OCI-LY1 (cell line): ENCODE results near the gene TBX18.

Source experiments
- H2AFZ ChIP-seq: fragments of 200-600 bp; sonication (generic), shearing (Covaris generic); 2 replicates; pipeline ENCODE4 v1.6.0; 2014; ENCODE audit warnings: antibody characterized with exemption, mild to moderate bottlenecking, low read length
- H3F3A ChIP-seq: fragments of 200-600 bp; sonication (generic), shearing (Covaris generic); 2 replicates; pipeline ENCODE4 v1.6.0; 2014; ENCODE audit warnings: mild to moderate bottlenecking, antibody characterized with exemption, low read length, moderate library complexity; ENCODE audit not compliant: insufficient read depth
- H3K27ac ChIP-seq: fragments of 200-600 bp; sonication (generic); 2 replicates; pipeline ENCODE4 v1.5.1; 2014; ENCODE audit warnings: low read length, mixed run types, mild to moderate bottlenecking, low read depth; ENCODE audit not compliant: poor library complexity, severe bottlenecking
- H3K27me3 ChIP-seq: fragments of 200-600 bp; sonication (generic); 2 replicates; pipeline ENCODE4 v1.6.0; 2014; ENCODE audit warnings: antibody characterized with exemption, mild to moderate bottlenecking, low read length, moderate library complexity; ENCODE audit not compliant: insufficient read depth
- H3K36me3 ChIP-seq: fragments of 200-600 bp; sonication (generic); 2 replicates; pipeline ENCODE4 v1.6.1; 2014; ENCODE audit warnings: mild to moderate bottlenecking, antibody characterized with exemption, low read length, moderate library complexity, mixed read lengths; ENCODE audit not compliant: insufficient read depth
- H3K4me1 ChIP-seq: fragments of 200-600 bp; sonication (generic); 2 replicates; pipeline ENCODE4 v1.5.1; 2014; ENCODE audit warnings: mild to moderate bottlenecking, low read length, moderate library complexity; ENCODE audit not compliant: insufficient read depth, severe bottlenecking
- H3K4me2 ChIP-seq: fragments of 200-600 bp; sonication (generic), shearing (Covaris generic); 2 replicates; pipeline ENCODE4 v1.6.1; 2014; ENCODE audit warnings: low read length
- H3K4me3 ChIP-seq: fragments of 200-600 bp; sonication (generic); 2 replicates; pipeline ENCODE4 v1.5.1; 2014; ENCODE audit warnings: low read length, low read depth, mild to moderate bottlenecking, mixed read lengths; ENCODE audit not compliant: poor library complexity, severe bottlenecking
- H3K79me2 ChIP-seq: fragments of 200-600 bp; shearing (Covaris generic); 2 replicates; pipeline ENCODE4 v1.6.1; 2016; ENCODE audit warnings: mixed run types, low read length, mixed read lengths; ENCODE audit not compliant: insufficient read depth
- H3K9ac ChIP-seq: fragments of 200-600 bp; sonication (generic), shearing (Covaris generic); 2 replicates; pipeline ENCODE4 v1.6.1; 2014; ENCODE audit warnings: mild to moderate bottlenecking, low read length, mixed read lengths
- H3K9me2 ChIP-seq: fragments of 200-600 bp; sonication (generic), shearing (Covaris generic); 2 replicates; pipeline ENCODE4 v1.6.1; 2014; ENCODE audit warnings: low read depth, mild to moderate bottlenecking, low read length, mixed read lengths
- H3K9me3 ChIP-seq: fragments of 200-600 bp; shearing (Covaris generic); 2 replicates; pipeline ENCODE4 v1.6.1; 2014; ENCODE audit warnings: low read length, mixed read lengths
- H4K20me1 ChIP-seq: fragments of 200-600 bp; sonication (generic), shearing (Covaris generic); 2 replicates; pipeline ENCODE4 v1.6.0; 2016; ENCODE audit warnings: mild to moderate bottlenecking, low read length; ENCODE audit not compliant: insufficient read depth
- CTCF ChIP-seq: fragments of 200-600 bp; sonication (generic), shearing (Covaris generic); IDR thresholded peaks from 2 replicates; pipeline ENCODE4 v1.5.1; 2017; ENCODE audit warnings: mild to moderate bottlenecking, antibody characterized with exemption, low read length, moderate library complexity, mixed read lengths
- EZH2 ChIP-seq: fragments of 200-600 bp; sonication (generic), shearing (Covaris generic); IDR thresholded peaks from 2 replicates; pipeline ENCODE4 v1.8.0; 2017; ENCODE audit warnings: borderline replicate concordance, mixed run types, mild to moderate bottlenecking, antibody characterized with exemption, low read length, moderate library complexity, mixed read lengths

The TBX18 gene

GRCh38 chr6:84801250-84801649 is 36.9 kb upstream of the TBX18 start:
- TF ChIP-seq CTCF (no peak), EZH2 (no peak)
- Histone ChIP-seq H3K9ac (no peak overlapping the region), H3K27ac (no peak overlapping the region), H3K9me3 (no peaks in the 10 kb centered on the region), H3F3A (no peaks in the 10 kb centered on the region), H3K79me2 (no peaks in the 10 kb centered on the region), H3K4me2 (no peak overlapping the region), H4K20me1 (no peaks in the 10 kb centered on the region), H3K9me2 (no peaks in the 10 kb centered on the region), H3K4me3 (no peak overlapping the region), H3K27me3 (no peaks in the 10 kb centered on the region), H3K4me1 (no peaks in the 10 kb centered on the region), H2AFZ (no peak overlapping the region), H3K36me3 (no peaks in the 10 kb centered on the region)

- Histone ChIP-seq H3K27ac (no peak overlapping the region), H3K9me2 (no peaks in the 10 kb centered on the region), H3K79me2 (no peaks in the 10 kb centered on the region), H3K27me3 (no peaks in the 10 kb centered on the region), H3K4me2 (no peak overlapping the region), H3K9me3 (no peaks in the 10 kb centered on the region), H3K4me3 (no peak overlapping the region), H3K9ac (no peak overlapping the region), H2AFZ (no peak overlapping the region), H3K4me1 (no peaks in the 10 kb centered on the region), H4K20me1 (no peaks in the 10 kb centered on the region), H3F3A (no peaks in the 10 kb centered on the region), H3K36me3 (no peaks in the 10 kb centered on the region)
- TF ChIP-seq EZH2 (no peak), CTCF (no peak)
Observed at GRCh38 chr6:84798257-84798656, 33.9 kb upstream of the TBX18 start.

- no peak for TF ChIP-seq CTCF
- no peak for TF ChIP-seq EZH2
- Histone ChIP-seq H2AFZ (no peak overlapping the region), H3K36me3 (no peaks in the 10 kb centered on the region), H3K27me3 (no peaks in the 10 kb centered on the region), H3F3A (no peaks in the 10 kb centered on the region), H3K4me1 (no peaks in the 10 kb centered on the region), H3K9ac (no peak overlapping the region), H4K20me1 (no peaks in the 10 kb centered on the region), H3K4me2 (no peak overlapping the region), H3K79me2 (no peaks in the 10 kb centered on the region), H3K27ac (no peak overlapping the region), H3K9me2 (no peaks in the 10 kb centered on the region), H3K4me3 (no peak overlapping the region), H3K9me3 (no peaks in the 10 kb centered on the region)
Observed at GRCh38 chr6:84796343-84796742, 31.9 kb upstream of the TBX18 start.
